ENCODE measurements around the gene UBP1.
A peak's percentile ranks its signal among the peaks of the same experiment; 100 is the strongest.
"Not testable (repeated sequence)": the region's sequence is repeated elsewhere in the genome, so short reads cannot be mapped to it uniquely, and the experiment has no call there.

Gene UBP1

DNA sequence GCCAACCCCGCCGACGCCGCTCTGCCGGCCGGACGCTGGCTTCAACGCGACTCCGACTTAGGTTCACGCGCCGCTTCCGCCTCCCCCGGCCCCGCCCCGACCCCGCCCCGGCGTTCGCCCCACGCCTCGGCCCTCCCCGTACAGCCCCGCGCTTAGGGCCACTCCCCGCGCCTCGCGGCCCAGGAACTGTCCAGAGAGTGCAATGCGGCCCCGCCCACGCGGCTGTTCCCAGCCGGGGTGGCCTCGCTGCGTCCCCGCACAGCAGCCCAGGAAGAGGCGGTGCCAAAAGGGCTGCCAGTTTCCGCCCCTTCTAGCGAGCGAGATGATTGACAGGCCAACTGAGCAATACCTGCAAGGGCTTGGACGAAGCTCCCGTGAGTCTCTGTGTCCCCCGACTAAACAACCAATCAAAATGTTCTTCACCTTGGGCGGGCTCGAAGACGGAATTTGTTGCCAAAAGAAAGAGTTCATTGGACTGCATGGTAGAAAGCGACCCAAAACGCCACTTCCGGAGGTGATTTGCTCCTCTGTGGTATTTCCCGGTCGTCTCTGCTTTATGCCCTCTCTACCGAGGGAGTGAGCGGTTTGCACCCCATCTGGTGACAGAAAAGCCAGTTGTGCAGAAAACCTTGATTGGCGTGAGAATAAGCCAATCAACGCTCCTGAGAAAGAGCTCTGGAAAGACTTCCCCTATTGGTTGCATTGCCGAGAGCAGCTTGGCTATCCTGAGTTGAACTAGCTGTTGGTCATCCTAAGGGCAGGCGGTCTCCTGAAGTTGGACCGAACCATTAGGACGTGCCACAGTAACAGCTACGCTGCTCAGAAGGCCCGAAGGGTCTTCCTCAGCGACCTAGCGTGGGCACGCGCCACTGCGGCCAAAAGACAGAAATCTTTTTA lies at the start of gene UBP1:
Gene UBP1, minus strand, starts transcription at position 78 of the 897 bp plus-strand sequence. CDS start 557 bp downstream, outside the sequence.
- DNase-seq (ENCODE audit: low read depth in 4 of 4, low spot score in 1 of 4), result peak; percentile 91 to 99 (median 95)

DNA sequence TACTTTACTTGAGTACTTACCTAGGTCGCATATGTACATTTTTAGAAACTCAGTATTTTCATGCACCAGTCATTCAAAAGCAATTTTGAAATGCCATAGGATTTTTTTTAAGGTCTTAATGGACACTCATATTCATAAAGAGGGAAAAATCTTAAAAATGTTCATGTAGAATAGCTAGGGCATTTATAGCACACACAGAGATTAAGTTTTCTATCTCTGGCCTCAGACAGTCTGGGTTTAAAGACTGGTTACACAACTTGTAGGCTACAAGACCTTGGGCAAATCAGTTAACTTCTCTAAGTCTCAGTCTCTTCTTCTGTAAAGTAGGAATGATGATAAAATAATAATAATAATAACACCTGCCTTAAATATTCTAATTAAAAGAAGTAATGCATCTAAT lies 48.5 kb upstream of the UBP1 start:
- no peak for DNase-seq (ENCODE audit: low read depth in 4 of 4, low spot score in 1 of 4)

- DNase-seq (ENCODE audit: low read depth in 4 of 4, low spot score in 1 of 4), result no peak
Observed at GRCh38 chr3:33488246-33488645, 48.0 kb upstream of the UBP1 start.

- DNase-seq (ENCODE audit: low read depth in 4 of 4, low spot score in 1 of 4), result no peak
Observed at GRCh38 chr3:33482111-33482521, 41.9 kb upstream of the UBP1 start.

DNA sequence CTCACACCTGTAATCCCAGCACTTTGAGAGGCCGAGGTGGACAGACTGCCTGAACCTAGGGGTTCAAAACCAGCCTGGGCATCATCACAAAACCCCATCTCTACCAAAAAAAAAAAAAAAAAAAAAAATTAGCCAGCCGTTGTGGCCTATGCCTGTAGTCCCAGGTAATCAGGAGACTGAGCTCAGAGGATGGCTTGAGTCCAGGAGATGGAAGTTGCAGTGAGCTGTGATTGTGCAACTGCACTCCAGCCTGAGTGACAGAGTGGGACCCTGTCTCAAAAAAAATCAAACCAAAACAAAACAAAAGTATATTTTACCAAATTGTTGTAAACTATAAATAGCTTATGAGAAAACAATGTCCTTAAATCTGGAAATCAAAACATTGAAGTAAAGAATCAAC lies 34.7 kb upstream of the UBP1 start:
- no peak for DNase-seq (ENCODE audit: low read depth in 4 of 4, low spot score in 1 of 4)

- no peak for DNase-seq (ENCODE audit: low read depth in 4 of 4, low spot score in 1 of 4)
Observed at GRCh38 chr3:33473813-33474212, 33.6 kb upstream of the UBP1 start.

DNA sequence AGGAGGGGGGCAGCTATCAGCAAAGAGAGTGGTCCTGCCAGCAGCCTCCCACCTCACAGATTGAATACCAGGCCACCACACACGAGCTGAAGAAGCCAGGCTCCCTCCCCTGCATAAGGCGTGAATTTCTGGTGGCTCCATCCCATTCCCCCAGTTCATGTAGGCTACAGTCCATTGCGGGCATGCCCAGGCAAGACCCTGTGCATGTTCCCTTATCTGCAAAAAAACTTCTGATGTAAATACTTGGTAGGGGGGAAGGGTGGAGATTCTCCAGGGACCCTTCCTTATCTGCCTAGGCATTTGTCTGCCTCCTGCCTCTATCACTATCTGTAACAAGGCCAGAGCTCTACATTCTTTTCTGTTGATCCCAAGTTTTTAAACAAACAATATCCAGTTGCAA lies 27.6 kb upstream of the UBP1 start:
- no peak for DNase-seq (ENCODE audit: low read depth in 4 of 4, low spot score in 1 of 4)

GRCh38 chr3:33461097-33461496 lies 20.9 kb upstream of the UBP1 start:
- DNase-seq (ENCODE audit: low read depth in 4 of 4, low spot score in 1 of 4), result no peak

GRCh38 chr3:33459577-33459976 lies 19.4 kb upstream of the UBP1 start:
- not testable (repeated sequence) for DNase-seq (ENCODE audit: low read depth in 4 of 4, low spot score in 1 of 4)

- no peak for DNase-seq (ENCODE audit: low read depth in 4 of 4, low spot score in 1 of 4)
Observed at GRCh38 chr3:33458446-33458845, 18.2 kb upstream of the UBP1 start.

GRCh38 chr3:33456756-33457155 lies 16.6 kb upstream of the UBP1 start:
- DNase-seq (ENCODE audit: low read depth in 4 of 4, low spot score in 1 of 4), result no peak

DNA sequence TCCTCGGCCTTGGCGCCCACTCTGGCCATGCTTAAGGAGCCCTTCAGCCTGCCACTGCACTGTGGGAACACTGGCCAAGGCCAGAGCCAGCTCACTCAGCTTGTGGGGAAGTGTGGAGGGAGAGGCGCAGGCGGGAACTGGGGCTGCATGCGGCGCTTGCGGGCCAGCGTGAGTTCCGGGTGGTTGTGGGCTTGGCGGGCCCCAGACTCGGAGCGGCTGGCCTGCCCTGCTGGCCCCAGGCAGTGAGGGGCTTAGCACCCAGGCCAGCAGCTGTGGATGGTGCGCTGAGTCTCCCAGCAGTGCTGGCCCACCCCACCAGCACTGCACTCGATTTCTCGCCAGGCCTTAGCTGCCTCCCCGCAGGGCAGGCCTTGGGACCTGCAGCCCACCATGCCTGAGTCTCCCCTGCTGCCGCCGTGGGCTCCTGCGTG lies 13.1 kb upstream of the UBP1 start:
- DNase-seq (ENCODE audit: low read depth in 4 of 4, low spot score in 1 of 4), result no peak

DNA sequence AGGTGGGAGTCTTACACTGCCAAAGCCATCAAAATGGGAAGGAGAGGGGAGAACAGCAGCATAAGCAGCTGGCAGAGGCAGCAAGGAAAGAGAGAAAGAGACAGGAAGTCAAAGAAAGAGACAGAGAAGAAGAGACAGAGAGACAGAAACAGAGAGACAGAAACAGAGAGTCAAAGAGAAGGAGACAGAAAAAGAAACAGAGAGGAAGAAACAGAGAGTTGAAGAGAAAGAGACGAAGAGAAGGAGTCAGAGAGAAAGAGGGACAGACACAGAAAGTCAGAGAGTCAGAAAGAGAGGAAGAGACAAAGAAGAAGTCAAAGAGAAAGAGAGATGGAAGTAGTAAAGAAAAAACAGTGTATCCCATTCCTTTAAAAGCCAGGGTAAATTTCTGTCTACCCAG lies 11.8 kb upstream of the UBP1 start:
- DNase-seq (ENCODE audit: low read depth in 4 of 4, low spot score in 1 of 4), result not testable (repeated sequence)

DNA sequence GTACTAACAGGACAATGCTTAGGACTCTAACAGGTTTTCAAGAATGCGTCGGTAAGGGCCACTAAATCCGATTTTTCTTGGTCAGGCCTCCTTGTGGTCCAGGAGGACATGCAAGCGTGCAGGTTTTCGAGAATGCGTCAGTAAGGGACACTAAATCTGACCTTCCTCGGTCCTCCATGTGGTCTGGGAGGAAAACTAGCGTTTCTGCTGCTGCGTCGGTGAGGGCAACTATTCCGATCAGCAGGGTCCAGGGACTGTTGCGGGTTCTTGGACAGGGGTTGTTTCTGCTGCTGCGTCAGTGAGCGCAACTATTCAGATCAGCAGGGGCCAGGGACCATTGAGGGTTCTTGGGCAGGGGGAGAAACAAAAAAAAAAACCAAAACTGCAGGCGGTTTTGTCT lies 7.8 kb upstream of the UBP1 start:
- no peak for DNase-seq (ENCODE audit: low read depth in 4 of 4, low spot score in 1 of 4)

DNA sequence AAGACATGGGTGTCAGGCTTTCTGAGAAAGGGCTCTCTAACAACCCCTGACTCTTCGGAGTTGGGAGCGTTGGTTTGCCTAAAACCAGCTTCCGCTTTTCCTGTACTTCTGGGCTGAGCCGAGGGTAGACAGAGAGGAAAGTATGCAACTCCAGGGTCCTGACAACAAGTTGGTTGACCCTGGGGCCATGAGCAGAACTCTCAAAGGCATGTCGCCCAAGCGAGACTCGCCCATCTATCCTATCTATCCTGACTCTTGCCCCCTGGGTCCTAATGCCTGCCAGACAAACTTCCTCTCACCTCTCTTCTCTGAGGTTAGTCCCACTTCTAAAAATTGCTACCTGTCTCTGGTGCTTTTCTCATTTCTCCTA lies 7.0 kb upstream of the UBP1 start:
- DNase-seq (ENCODE audit: low read depth in 4 of 4, low spot score in 1 of 4), result not testable (repeated sequence)

- no peak for DNase-seq (ENCODE audit: low read depth in 4 of 4, low spot score in 1 of 4)
Observed at GRCh38 chr3:33442190-33442589, 2.0 kb upstream of the UBP1 start.

GRCh38 chr3:33441225-33441976 lies 1.2 kb upstream of the UBP1 start:
- DNase-seq (ENCODE audit: low read depth in 4 of 4, low spot score in 1 of 4), result peak in 1 of 4 experiments; percentile 28

GRCh38 chr3:33439546-33440327 lies 468 bp downstream of the UBP1 start:
- DNase-seq (ENCODE audit: low read depth in 4 of 4, low spot score in 1 of 4), result peak in 3 of 4 experiments; percentile 5 to 35 (median 12)

GRCh38 chr3:33438881-33439545 lies 1.2 kb downstream of the UBP1 start:
- DNase-seq (ENCODE audit: low read depth in 4 of 4, low spot score in 1 of 4), result no peak

DNA sequence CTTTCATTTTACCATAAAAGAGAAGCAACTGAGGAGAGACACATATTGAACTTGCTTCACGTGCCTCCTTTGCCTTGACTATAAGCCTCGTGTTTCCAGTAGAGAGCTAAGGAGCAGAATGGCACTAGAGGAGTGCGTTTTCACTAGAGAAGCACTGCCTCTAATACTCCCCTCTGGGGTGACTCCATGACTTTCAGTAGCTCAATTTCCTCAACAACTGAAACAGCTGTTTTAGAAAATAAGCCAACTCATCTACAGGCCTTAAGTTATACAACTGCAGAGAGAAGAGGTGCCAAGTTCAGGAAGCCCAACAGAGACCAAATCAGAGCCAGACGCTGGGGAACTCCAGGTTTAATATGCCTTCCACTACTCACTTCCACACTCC lies 1.9 kb downstream of the UBP1 start:
- DNase-seq (ENCODE audit: low read depth in 4 of 4, low spot score in 1 of 4), result no peak
